Cardiac muscle cell (in vitro differentiated cells and primary cell): ENCODE data around the gene SNAP91. TPM values are rescaled to one million over a fixed set of nuclear protein-coding genes. Genes with fewer than 3 reads are reported as not detected.
"Not testable (repeated sequence)": the region's sequence is repeated elsewhere in the genome, so short reads cannot be mapped to it uniquely, and the experiment has no call there.

Experiments
- DNase-seq, 2 donors: peaks; one replicate each; pipeline versions ENCODE4 v3.0.0 to v3.0.0-alpha.2; 2010 to 2017; ENCODE audit warnings: low read depth in 1 of 2, low spot score in 1 of 2
- H3K27ac ChIP-seq: fragments of 200-600 bp; sonication (generic); 2 replicates; pipeline ENCODE4 v1.5.1; 2016
- H3K27me3 ChIP-seq: fragments of 200-600 bp; sonication (generic); 2 replicates; pipeline ENCODE4 v1.6.0; 2016; ENCODE audit warnings: control low read depth
- H3K36me3 ChIP-seq: fragments of 200-600 bp; sonication (generic); 2 replicates; pipeline ENCODE4 v1.5.1; 2016; ENCODE audit warnings: control low read depth
- H3K4me1 ChIP-seq: fragments of 200-600 bp; sonication (generic); 2 replicates; pipeline ENCODE4 v1.8.1; 2017; ENCODE audit warnings: low read depth, mild to moderate bottlenecking, mixed run types
- H3K4me3 ChIP-seq: fragments of 200-600 bp; sonication (generic); 2 replicates; pipeline ENCODE4 v1.5.1; 2016; ENCODE audit warnings: mild to moderate bottlenecking
- H3K9me3 ChIP-seq: fragments of 200-600 bp; sonication (generic); 2 replicates; pipeline ENCODE4 v1.5.1; 2017; ENCODE audit warnings: low read depth, mild to moderate bottlenecking, control low read depth
- polyA plus RNA-seq: library from polyadenylated mRNA; unstranded; fragments of >200 nt; fragmentation: Nextera tagmentation; extraction: Ambion mirVana; gene quantifications from 2 replicates; pipeline ENCODE4 v1.2.1, GENCODE V29; 2016
- total RNA-seq: library from RNA; depleted of rRNA; stranded (reverse); fragments of >200 nt; gene quantifications from 2 replicates; pipeline ENCODE4 v1.2.3, GENCODE V29; 2016
- TF ChIP-seq, protein P1 (sequence below): IDR thresholded peaks from 2 replicates; pipeline ENCODE4 v1.5.1; 2012; ENCODE audit warnings: low read depth, mild to moderate bottlenecking, low read length

Gene SNAP91
- total and polyA plus RNA-seq, 2 experiments from 2014 or later, result 18.3 to 27.4 TPM

DNA sequence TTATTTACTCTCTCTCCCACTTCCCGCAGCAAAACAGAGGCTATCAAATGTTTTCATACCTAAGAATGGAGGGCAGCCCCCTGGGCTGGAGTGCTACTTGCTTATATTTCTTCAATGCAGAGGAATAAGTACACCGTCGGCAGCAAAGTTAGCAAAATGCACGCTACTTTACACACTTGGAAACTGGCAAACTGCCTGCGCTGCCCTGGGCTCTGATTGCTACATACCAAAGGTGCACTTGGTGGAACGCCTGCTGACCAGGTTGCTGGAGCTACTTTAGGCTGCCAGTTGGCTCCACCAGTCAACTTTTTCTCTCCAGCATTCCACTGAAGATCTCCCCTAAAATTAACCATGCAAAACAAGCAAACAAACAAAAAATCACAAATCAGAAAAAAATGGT is 134.1 kb downstream of the SNAP91 start:
- Histone ChIP-seq H3K27me3 (no peaks in the 10 kb centered on the region), H3K27ac (no peak overlapping the region), H3K4me1 (no peaks in the 10 kb centered on the region), H3K9me3 (no peaks in the 10 kb centered on the region), H3K4me3 (no peak overlapping the region), H3K36me3 (peaks cover 29% of the 10 kb centered on the region)
- TF ChIP-seq, protein P1, sequence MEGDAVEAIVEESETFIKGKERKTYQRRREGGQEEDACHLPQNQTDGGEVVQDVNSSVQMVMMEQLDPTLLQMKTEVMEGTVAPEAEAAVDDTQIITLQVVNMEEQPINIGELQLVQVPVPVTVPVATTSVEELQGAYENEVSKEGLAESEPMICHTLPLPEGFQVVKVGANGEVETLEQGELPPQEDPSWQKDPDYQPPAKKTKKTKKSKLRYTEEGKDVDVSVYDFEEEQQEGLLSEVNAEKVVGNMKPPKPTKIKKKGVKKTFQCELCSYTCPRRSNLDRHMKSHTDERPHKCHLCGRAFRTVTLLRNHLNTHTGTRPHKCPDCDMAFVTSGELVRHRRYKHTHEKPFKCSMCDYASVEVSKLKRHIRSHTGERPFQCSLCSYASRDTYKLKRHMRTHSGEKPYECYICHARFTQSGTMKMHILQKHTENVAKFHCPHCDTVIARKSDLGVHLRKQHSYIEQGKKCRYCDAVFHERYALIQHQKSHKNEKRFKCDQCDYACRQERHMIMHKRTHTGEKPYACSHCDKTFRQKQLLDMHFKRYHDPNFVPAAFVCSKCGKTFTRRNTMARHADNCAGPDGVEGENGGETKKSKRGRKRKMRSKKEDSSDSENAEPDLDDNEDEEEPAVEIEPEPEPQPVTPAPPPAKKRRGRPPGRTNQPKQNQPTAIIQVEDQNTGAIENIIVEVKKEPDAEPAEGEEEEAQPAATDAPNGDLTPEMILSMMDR, result no peak
- no peak for DNase-seq

DNA sequence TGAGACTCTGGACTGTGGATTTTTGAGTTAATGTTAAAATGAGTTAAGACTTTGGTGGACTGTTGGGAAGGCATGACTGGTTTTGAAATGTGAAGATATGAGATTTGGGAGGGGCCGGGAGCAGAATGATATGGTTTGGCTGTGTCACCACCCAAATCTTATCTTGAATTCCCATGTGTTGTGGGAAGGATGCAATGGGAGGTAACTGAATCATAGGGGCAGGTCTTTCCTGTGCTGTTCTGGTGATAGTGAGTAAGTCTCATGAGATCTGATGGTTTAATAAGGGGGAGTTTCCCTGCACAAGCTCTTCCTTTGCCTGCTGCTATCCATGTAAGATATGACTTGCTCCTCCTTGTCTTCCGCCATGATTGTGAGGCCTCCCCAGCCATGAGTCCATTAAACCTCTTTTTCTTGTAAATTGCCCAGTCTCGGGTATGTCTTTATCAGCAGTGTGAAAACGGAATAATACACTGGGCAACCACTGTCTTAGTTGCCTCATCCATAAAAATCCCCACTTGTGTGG is 137.2 kb downstream of the SNAP91 start:
- not testable (repeated sequence) for H3K4me3 ChIP-seq, H3K9me3 ChIP-seq, H3K27me3 ChIP-seq, H3K27ac ChIP-seq, H3K36me3 ChIP-seq, H3K4me1 ChIP-seq, DNase-seq

DNA sequence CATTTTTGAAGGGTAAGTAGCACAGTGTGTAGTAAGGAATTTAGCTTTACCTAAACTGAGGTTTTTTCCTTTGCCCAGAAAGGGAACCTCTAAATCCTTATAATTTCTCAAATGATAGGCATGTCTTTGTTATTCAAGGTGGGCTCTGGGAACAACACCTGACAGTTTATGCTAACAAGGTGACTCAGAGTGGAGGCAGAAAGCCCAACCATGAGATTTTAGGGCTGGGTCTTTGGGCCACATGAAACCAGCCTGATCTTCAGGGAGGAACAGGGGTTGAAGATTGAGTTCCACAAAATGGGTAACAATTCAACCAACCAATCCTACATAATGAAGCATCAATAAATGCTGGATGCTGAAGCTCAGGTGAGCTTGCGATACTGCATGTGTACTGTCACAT is 149.9 kb downstream of the SNAP91 start:
- Histone ChIP-seq H3K4me1 (no peaks in the 10 kb centered on the region), H3K4me3 (no peak overlapping the region), H3K27me3 (no peaks in the 10 kb centered on the region), H3K9me3 (no peaks in the 10 kb centered on the region), H3K27ac (no peak overlapping the region), H3K36me3 (no peaks in the 10 kb centered on the region)
- no peak for DNase-seq
- TF ChIP-seq, protein P1, result no peak

DNA sequence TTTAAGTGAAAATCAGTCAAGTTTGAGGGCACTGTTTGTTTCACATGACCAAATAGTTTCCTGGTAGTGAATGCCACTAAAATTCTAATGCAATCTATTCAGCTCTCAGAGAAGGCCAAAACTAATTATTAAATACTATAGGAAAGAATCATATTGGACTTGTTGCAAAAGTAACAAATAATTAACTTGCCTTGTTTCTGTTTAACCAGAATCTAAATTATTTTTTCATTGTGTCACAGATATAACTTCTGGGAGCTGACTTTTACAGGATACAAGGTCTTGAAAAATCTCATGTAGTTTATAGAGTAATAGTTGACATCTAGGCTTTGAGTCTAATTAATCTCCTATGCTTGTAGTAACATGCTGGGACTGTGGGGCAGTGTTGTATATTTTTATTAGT is 152.0 kb downstream of the SNAP91 start:
- TF ChIP-seq, protein P1, result no peak
- no peak for DNase-seq
- H3K27ac ChIP-seq, result no peak overlapping the region
- no peaks in the 10 kb centered on the region for H3K36me3 ChIP-seq
- H3K4me3 ChIP-seq, result no peak overlapping the region
- no peaks in the 10 kb centered on the region for H3K4me1 ChIP-seq
- no peaks in the 10 kb centered on the region for H3K27me3 ChIP-seq
- no peaks in the 10 kb centered on the region for H3K9me3 ChIP-seq

DNA sequence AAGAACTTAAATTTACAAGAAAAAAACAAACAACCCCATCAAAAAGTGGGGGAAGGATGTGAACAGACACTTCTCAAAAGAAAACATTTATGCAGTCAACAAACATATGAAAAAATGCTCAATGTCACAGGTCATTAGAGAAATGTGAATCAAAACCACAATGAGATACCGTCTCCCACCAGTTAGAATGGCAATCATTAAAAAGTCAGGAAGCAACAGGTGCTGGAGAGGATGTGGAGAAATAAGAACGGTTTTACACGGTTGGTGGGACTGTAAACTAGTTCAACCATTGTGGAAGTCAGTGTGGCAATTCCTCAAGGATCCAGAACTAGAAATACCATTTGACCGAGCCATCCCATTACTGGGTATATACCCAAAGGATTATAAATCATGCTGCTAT is 157.2 kb downstream of the SNAP91 start:
- not testable (repeated sequence) for H3K27ac ChIP-seq, H3K27me3 ChIP-seq, H3K36me3 ChIP-seq, H3K4me1 ChIP-seq, H3K4me3 ChIP-seq, H3K9me3 ChIP-seq, DNase-seq

DNA sequence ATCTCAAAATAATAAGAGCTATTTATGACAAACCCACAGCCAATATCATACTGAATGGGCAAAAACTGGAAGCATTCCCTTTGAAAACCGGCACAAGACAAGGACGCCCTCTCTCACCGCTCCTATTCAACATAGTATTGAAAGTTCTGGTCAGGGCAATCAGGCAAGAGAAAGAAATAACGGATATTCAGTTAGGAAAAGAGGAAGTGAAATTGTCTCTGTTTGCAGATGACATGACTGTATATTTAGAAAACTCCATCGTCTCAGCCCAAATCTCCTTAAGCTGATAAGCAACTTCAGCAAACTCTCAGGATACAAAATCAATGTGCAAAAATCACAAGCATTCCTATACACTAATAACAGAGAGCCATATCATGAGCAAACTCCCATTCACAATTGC is 158.4 kb downstream of the SNAP91 start:
- not testable (repeated sequence) for H3K27me3 ChIP-seq

DNA sequence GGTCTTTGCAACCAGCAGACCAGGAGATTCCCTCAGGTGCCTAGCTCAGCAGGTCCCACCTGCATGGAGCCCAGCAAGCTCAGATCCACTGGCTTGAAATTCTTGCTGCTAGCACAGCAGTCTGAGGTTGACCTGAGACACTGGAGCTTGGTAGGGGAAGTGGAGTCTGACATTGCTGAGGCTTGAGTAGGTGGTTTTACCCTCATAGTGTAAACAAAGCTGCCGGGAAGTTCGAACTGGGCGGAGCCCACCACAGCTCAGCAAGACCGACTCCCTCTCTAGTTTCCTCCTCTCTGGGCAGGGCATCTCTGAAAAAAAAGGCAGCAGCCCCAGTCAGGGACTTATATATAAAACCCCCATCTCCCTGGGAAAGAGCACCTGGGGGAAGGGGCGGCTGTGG is 162.3 kb downstream of the SNAP91 start:
- Histone ChIP-seq H3K4me3 (no peak overlapping the region), H3K9me3 (no peaks in the 10 kb centered on the region), H3K36me3 (no peaks in the 10 kb centered on the region), H3K4me1 (peaks cover 5% of the 10 kb centered on the region), H3K27ac (no peak overlapping the region), H3K27me3 (no peaks in the 10 kb centered on the region)
- DNase-seq, result no peak
- TF ChIP-seq, protein P1, result no peak

More for the DNA sequence above, 158.4 kb downstream of the SNAP91 start:
- H3K4me1 ChIP-seq, DNase-seq, H3K36me3 ChIP-seq, H3K4me3 ChIP-seq, H3K27ac ChIP-seq, H3K9me3 ChIP-seq: not testable (repeated sequence)
